Measurements from ENCODE around the gene PKNOX2.

The PKNOX2 gene

GRCh38 chr11:125264100-125265022, 99.8 kb downstream of the PKNOX2 start:
- DNase-seq = no peak

- DNase-seq = no peak
These were observed 103.0 kb downstream of the PKNOX2 start for GRCh38 chr11:125267548-125267947.

GRCh38 chr11:125268611-125269010, 104.1 kb downstream of the PKNOX2 start:
- no peak for DNase-seq

GRCh38 chr11:125270106-125270505, 105.6 kb downstream of the PKNOX2 start:
- no peak for DNase-seq

- no peak for DNase-seq
These were observed 106.2 kb downstream of the PKNOX2 start for GRCh38 chr11:125270711-125271110.

- DNase-seq = no peak
These were observed 107.0 kb downstream of the PKNOX2 start for GRCh38 chr11:125271483-125272091.

GRCh38 chr11:125272092-125272491, 107.5 kb downstream of the PKNOX2 start:
- DNase-seq = no peak

- DNase-seq = no peak
These were observed 108.3 kb downstream of the PKNOX2 start for GRCh38 chr11:125272821-125273220.

- DNase-seq = no peak
These were observed 109.0 kb downstream of the PKNOX2 start for GRCh38 chr11:125273519-125274000.

GRCh38 chr11:125274309-125274708, 109.8 kb downstream of the PKNOX2 start:
- DNase-seq = no peak

- DNase-seq = no peak
These were observed 110.2 kb downstream of the PKNOX2 start for GRCh38 chr11:125274774-125275173.

GRCh38 chr11:125275905-125276618, 111.5 kb downstream of the PKNOX2 start:
- no peak for DNase-seq

- DNase-seq = no peak
These were observed 112.0 kb downstream of the PKNOX2 start for GRCh38 chr11:125276619-125276976.

- no peak for DNase-seq
These were observed 115.3 kb downstream of the PKNOX2 start for GRCh38 chr11:125279676-125280418.

- DNase-seq = no peak
These were observed 116.1 kb downstream of the PKNOX2 start for GRCh38 chr11:125280646-125281045.

GRCh38 chr11:125281831-125282595, 117.5 kb downstream of the PKNOX2 start:
- no peak for DNase-seq

GRCh38 chr11:125282596-125282914, 118.0 kb downstream of the PKNOX2 start:
- DNase-seq = no peak

- no peak for DNase-seq
These were observed 119.8 kb downstream of the PKNOX2 start for GRCh38 chr11:125284245-125284850.

- no peak for DNase-seq
These were observed 121.3 kb downstream of the PKNOX2 start for GRCh38 chr11:125285844-125286243.

- no peak for DNase-seq
These were observed 121.9 kb downstream of the PKNOX2 start for GRCh38 chr11:125286486-125286885.

- no peak for DNase-seq
These were observed 123.1 kb downstream of the PKNOX2 start for GRCh38 chr11:125287491-125288210.
